NCI-H226 (cell line): ENCODE results near the gene CHRM2.

Experiments used
- DNase-seq: peaks from one replicate; pipeline ENCODE4 v3.0.0-alpha.2; 2015

CHRM2 gene

DNA sequence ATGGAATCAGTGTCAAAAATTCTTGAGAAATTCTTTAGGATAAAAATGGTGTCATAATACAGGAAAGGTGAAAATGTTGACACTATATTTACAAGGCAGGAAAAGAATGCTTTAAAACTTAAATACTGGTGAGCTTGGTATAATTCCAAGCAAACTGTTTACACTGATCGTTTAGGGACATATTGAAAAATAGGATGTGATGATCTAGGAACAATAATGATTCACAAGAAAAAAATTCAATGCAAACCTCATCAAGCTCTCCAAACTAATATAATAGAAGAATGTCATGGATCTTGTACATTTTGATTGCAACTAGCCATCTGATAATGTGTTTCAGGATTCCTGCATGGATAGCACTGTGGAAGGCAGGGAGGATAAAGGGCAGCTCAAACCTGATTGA, 98.4 kb downstream of the CHRM2 start:
- DNase-seq: no peak

GRCh38 chr7:136969761-136970160, 101.3 kb downstream of the CHRM2 start:
- no peak for DNase-seq

- no peak for DNase-seq
These were observed 103.3 kb downstream of the CHRM2 start for GRCh38 chr7:136971776-136972175.

GRCh38 chr7:136976504-136977251, 108.2 kb downstream of the CHRM2 start:
- DNase-seq: no peak

GRCh38 chr7:136993377-136993776, 124.9 kb downstream of the CHRM2 start:
- DNase-seq: no peak

- no peak for DNase-seq
These were observed 129.3 kb downstream of the CHRM2 start for GRCh38 chr7:136997735-136998134.

- no peak for DNase-seq
These were observed 130.0 kb downstream of the CHRM2 start for GRCh38 chr7:136998495-136998894.

DNA sequence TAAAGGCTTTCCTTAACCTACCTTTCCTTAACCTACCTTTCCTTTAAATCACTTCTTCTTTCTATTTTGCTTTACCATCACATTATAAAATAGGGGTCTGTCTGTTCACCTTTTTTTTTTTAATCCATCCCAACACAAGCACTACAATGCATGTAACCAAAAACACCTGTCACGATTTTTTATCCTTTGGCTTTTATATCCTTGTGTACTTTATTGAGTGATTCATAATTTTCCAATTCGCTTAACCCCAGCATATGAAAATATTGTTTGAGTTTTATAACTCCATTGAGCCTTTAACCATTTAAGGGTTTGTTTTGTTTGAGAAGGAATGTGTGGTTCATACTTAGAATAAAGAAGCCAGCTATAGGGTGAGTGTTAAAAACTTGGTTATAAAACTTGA, 132.2 kb downstream of the CHRM2 start:
- no peak for DNase-seq

- DNase-seq: no peak
These were observed 132.6 kb downstream of the CHRM2 start for GRCh38 chr7:137001041-137001440.

GRCh38 chr7:137001478-137001877, 133.0 kb downstream of the CHRM2 start:
- DNase-seq: no peak

DNA sequence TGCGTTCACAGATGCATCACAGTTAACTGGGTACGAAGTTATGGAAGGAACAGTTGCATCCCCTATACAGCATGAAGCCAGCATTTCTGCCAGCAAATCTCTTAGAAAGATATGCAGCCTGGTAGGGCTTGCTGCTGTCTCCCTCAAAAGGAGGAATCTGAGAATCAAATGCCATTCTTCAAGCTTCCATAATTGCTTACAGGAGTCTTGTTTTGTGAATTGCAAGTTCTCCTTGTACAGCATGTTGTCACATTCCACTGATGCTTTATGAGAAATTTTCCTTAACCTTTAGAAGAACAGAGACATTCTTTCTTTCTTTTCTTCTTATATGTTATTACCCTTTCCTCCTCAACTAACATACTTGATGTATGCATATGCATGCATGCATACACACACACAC, 134.6 kb downstream of the CHRM2 start:
- DNase-seq: no peak

- DNase-seq: no peak
These were observed 135.1 kb downstream of the CHRM2 start for GRCh38 chr7:137003566-137003965.

GRCh38 chr7:137005873-137006272, 137.4 kb downstream of the CHRM2 start:
- no peak for DNase-seq

DNA sequence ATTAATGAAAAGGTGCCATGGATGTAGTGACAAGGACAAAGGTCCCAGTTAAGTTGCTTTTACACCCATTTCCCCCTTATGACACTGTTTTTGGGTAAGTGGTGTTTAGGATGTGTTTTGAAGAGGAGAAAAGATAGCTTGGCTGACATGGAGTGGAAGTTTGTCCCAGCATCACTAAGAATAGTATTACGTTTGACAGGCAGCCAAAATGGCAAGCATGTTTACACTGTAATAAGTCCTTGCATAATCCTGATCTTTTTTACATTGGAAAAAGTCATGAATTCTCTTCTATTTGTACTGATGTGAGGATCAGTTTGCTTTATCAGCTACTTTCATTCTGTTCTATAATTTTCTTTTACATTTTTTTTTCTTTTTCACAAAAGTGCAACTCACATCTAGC, 137.8 kb downstream of the CHRM2 start:
- DNase-seq: no peak

GRCh38 chr7:137007001-137007694, 138.7 kb downstream of the CHRM2 start:
- no peak for DNase-seq

DNA sequence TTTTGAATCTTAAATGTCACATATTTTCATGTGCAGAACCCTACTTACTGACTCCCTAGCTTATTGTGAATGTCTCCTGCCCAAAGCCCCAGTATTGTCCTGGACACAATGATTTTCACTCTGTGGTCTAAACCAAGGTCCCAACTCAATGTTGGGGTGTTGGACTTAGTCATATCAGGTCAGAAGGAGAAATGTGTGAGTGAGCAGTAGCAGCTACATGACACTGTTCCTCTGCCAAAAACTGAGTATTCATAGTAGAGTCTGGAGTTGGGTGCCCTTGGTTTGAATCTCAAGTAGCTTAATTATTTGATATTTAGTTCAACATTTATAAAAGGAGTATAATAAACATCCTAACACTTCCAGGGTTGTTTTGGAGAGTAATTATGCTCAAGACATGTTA, 141.0 kb downstream of the CHRM2 start:
- no peak for DNase-seq

- no peak for DNase-seq
These were observed 146.6 kb downstream of the CHRM2 start for GRCh38 chr7:137015015-137015414.

DNA sequence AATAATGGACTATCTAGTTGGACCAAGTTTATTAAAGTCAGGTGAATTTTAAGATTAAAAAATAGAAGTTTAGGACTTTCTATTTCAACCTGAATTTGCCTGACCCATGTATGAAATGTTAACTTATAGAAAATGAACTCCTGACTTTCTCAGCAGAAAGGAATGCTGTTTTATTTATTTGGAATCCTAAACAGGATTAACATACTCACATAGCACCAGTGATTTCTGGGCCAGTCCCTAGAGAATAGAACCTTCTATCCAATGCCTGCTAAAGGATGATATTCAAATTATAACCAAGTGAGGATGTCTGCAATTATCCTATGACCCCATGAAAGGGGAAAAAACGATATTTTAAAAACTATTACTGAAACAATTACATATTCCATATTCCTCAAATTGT, 148.8 kb downstream of the CHRM2 start:
- DNase-seq: no peak

DNA sequence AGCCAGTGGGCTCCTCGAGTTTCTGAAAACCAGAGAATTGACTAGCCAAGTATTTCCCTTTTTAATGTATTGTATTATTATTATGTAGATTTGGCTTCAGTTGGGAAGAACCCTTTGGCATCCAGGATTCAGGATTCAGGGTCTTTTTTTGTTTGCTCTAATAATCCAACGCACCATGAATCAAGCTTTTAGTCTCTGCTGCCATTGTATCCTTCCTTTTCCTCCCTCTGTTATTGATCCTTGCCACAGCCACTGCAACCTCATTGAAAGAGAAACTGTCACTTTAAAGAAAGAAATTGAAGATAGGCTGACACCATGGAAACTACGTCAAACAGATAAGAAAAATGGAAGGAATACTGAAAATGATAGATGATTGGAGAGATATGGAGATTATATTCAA, 150.0 kb downstream of the CHRM2 start:
- DNase-seq: no peak

GRCh38 chr7:137020351-137020750, 151.9 kb downstream of the CHRM2 start:
- DNase-seq: no peak

GRCh38 chr7:137025469-137026175, 157.2 kb downstream of the CHRM2 start:
- no peak for DNase-seq

- no peak for DNase-seq
These were observed 157.7 kb downstream of the CHRM2 start for GRCh38 chr7:137026176-137026500.

DNA sequence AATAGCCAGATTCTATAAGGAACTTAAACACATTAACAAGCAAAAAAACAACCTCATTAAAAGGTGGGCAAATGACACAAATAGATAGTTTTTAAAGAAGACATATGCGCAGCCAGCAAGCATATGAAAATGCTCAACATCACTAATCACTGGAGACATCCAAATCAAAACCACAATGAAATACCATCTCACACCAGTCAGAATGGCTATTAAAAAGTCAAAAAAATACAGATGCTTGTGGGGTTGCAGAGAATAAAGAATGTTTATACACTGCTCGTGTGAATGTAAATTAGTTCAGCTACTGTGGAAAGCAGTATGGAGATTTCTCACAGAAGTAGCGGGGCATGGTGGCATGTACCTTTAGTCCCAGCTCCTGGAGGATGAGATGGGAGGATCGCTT, 164.0 kb downstream of the CHRM2 start:
- DNase-seq: no peak

GRCh38 chr7:137036768-137037167, 168.3 kb downstream of the CHRM2 start:
- DNase-seq: no peak
